IMR-90 (cell line): ENCODE results near the gene ZNF236. TPM values are rescaled to one million over a fixed set of nuclear protein-coding genes. Genes with fewer than 3 reads are reported as not detected.

ENCODE experiments used
- ATAC-seq: fragments of 200-7000 bp; cut with Tn5 transposase; 2 replicates; pipeline ENCODE4 v1.9.1; 2020; ENCODE audit warnings: low read depth, mild to moderate bottlenecking, moderate library complexity
- BruUV-seq: library from RNA; stranded (reverse); fragments of 400-500 nt; replicated peaks from 2 replicates; lab custom pipeline; 2021; lab: Mats Ljungman, UMichigan
- CTCF ChIA-PET: fragments of 300-600 bp; formaldehyde crosslinking; extraction: SDS; loops from one replicate; lab custom pipeline; 2021; ENCODE audit warnings: antibody characterized with exemption; lab: Yijun Ruan, JAX
- POLR2A ChIA-PET: fragments of 300-600 bp; sonication (Branson Sonifier 250); formaldehyde crosslinking; loops from one replicate; lab custom pipeline; 2022; ENCODE audit warnings: antibody characterized with exemption; ENCODE audit not compliant: unreplicated experiment; lab: Charles Lee
- DNase-seq: peaks from one replicate; pipeline ENCODE4 v3.0.0; 2013
- H2AFZ ChIP-seq: replicated peaks from 2 replicates; pipeline ENCODE3; 2013; ENCODE audit warnings: low read length, mild to moderate bottlenecking; ENCODE audit not compliant: poor library complexity
- H2AK5ac ChIP-seq: 2 replicates; pipeline ENCODE4 v1.6.1; 2013; ENCODE audit warnings: low read depth, low read length, inconsistent platforms
- H2AK9ac ChIP-seq: replicated peaks from 2 replicates; pipeline ENCODE3; 2013; ENCODE audit warnings: mild to moderate bottlenecking, low read depth, low read length, moderate library complexity; ENCODE audit not compliant: poor library complexity
- H2BK120ac ChIP-seq: 2 replicates; pipeline ENCODE4 v1.6.1; 2013; ENCODE audit warnings: low read depth, low read length, inconsistent platforms
- H2BK15ac ChIP-seq: 3 replicates; pipeline ENCODE4 v1.6.1; 2013; ENCODE audit warnings: low read depth, low read length, inconsistent platforms
- H2BK20ac ChIP-seq: 2 replicates; pipeline ENCODE4 v1.6.1; 2013; ENCODE audit warnings: low read depth, mild to moderate bottlenecking, inconsistent platforms, low read length, moderate library complexity
- H2BK5ac ChIP-seq: 2 replicates; pipeline ENCODE4 v1.6.1; 2013; ENCODE audit warnings: mild to moderate bottlenecking, low read depth, low read length, inconsistent platforms; ENCODE audit not compliant: poor library complexity, severe bottlenecking
- H3K14ac ChIP-seq: replicated peaks from 2 replicates; pipeline ENCODE4 v1.6.1; 2013; ENCODE audit warnings: low read depth, low read length, inconsistent platforms
- H3K18ac ChIP-seq: 2 replicates; pipeline ENCODE4 v1.6.1; 2013; ENCODE audit warnings: low read depth, low read length, control low read depth
- H3K23ac ChIP-seq: 2 replicates; pipeline ENCODE4 v1.6.1; 2013; ENCODE audit warnings: low read depth, low read length, inconsistent platforms
- H3K27ac ChIP-seq: 2 replicates; pipeline ENCODE4 v1.5.1; 2013; ENCODE audit warnings: mild to moderate bottlenecking, control low read depth, low read length; ENCODE audit not compliant: insufficient read depth
- H3K27me3 ChIP-seq: 2 replicates; pipeline ENCODE4 v1.6.1; 2013; ENCODE audit warnings: low read length; ENCODE audit not compliant: control insufficient read depth, insufficient read depth
- H3K36me3 ChIP-seq: 2 replicates; pipeline ENCODE4 v1.6.1; 2013; ENCODE audit warnings: low read length, mixed read lengths; ENCODE audit not compliant: control insufficient read depth, insufficient read depth
- H3K4ac ChIP-seq: 2 replicates; pipeline ENCODE4 v1.6.1; 2013; ENCODE audit warnings: low read depth, low read length, inconsistent platforms
- H3K4me1 ChIP-seq: 2 replicates; pipeline ENCODE4 v1.6.1; 2013; ENCODE audit warnings: low read length, mixed read lengths; ENCODE audit not compliant: control insufficient read depth, insufficient read depth
- H3K4me2 ChIP-seq: 2 replicates; pipeline ENCODE4 v1.6.1; 2013; ENCODE audit warnings: low read depth, mild to moderate bottlenecking, control low read depth, low read length, moderate library complexity
- H3K4me3 ChIP-seq: 2 replicates; pipeline ENCODE4 v1.5.1; 2013; ENCODE audit warnings: low read depth, mild to moderate bottlenecking, control low read depth, low read length, moderate library complexity; ENCODE audit not compliant: insufficient read depth
- H3K56ac ChIP-seq: 2 replicates; pipeline ENCODE4 v1.6.1; 2013; ENCODE audit warnings: low read length, inconsistent platforms; ENCODE audit not compliant: insufficient read depth; ENCODE audit errors: extremely low read depth
- H3K79me1 ChIP-seq, 2 experiments: 2 replicates each; pipeline ENCODE4 v1.6.1; 2013; ENCODE audit warnings: low read length in 2 of 2, inconsistent platforms in 1 of 2, low read depth in 1 of 2
- H3K9ac ChIP-seq: 2 replicates; pipeline ENCODE4 v1.6.1; 2013; ENCODE audit warnings: low read depth, low read length, control low read depth
- H3K9me1 ChIP-seq: 2 replicates; pipeline ENCODE4 v1.6.1; 2013; ENCODE audit warnings: low read length, inconsistent platforms; ENCODE audit not compliant: insufficient read depth
- H3K9me3 ChIP-seq: 2 replicates; pipeline ENCODE4 v1.6.1; 2013; ENCODE audit warnings: low read length; ENCODE audit not compliant: control insufficient read depth, insufficient read depth
- H4K20me1 ChIP-seq: 2 replicates; pipeline ENCODE4 v1.6.1; 2013; ENCODE audit warnings: low read length, inconsistent platforms; ENCODE audit not compliant: insufficient read depth
- H4K5ac ChIP-seq: 2 replicates; pipeline ENCODE4 v1.6.1; 2013; ENCODE audit warnings: mild to moderate bottlenecking, low read depth, low read length, control low read depth
- H4K8ac ChIP-seq, 2 experiments: 2 replicates each; pipeline ENCODE4 v1.6.1; 2013; ENCODE audit warnings: low read depth in 2 of 2, low read length in 2 of 2, control low read depth in 1 of 2, inconsistent platforms in 1 of 2
- H4K91ac ChIP-seq: 2 replicates; pipeline ENCODE4 v1.6.1; 2013; ENCODE audit warnings: low read depth, low read length, inconsistent platforms; ENCODE audit not compliant: insufficient read depth
- CHD1 ChIP-seq: IDR thresholded peaks from 2 replicates; pipeline ENCODE4 v1.6.1; 2012; ENCODE audit warnings: low read depth, low read length, improper control_type of control experiment
- MAFK ChIP-seq: IDR thresholded peaks from 2 replicates; pipeline ENCODE4 v1.6.1; 2012; ENCODE audit warnings: low read depth, low read length, improper control_type of control experiment
- RCOR1 ChIP-seq: IDR thresholded peaks from 2 replicates; pipeline ENCODE4 v1.6.1; 2012; ENCODE audit warnings: mild to moderate bottlenecking, low read length, improper control_type of control experiment; ENCODE audit not compliant: insufficient replicate concordance
- WGBS, 2 experiments: methylation state at CpG; one replicate each; pipeline versions ENCODE4 v1.1.5 to v1.1.7; 2013; ENCODE audit warnings: missing lambda C conversion rate in 2 of 2; ENCODE audit not compliant: insufficient read length in 1 of 2; ENCODE audit errors: extremely low coverage in 2 of 2; 5-methylcytosine and 5-hydroxymethylcytosine counted together
- dilution Hi-C: fragments of 300-500 bp; cut with HindIII; formaldehyde crosslinking; loops from one replicate; pipeline ENCODE4 v1.14.3; 2018; ENCODE audit warnings: low sequenced_read_pairs; ENCODE audit not compliant: unreplicated experiment
- in situ Hi-C: fragments of 300-500 bp; cut with MboI; formaldehyde crosslinking; loops from 3 replicates; pipeline ENCODE4 v1.14.3; 2019; ENCODE audit warnings: low sequenced_read_pairs, inconsistent platforms, mixed read lengths
- intact Hi-C: fragments of 100-400 bp; cut with micrococcal nuclease; formaldehyde crosslinking; loops from 2 replicates; pipeline ENCODE4 v1.10.0; 2022
- polyA plus RNA-seq, 3 experiments: library from polyadenylated mRNA; depleted of rRNA; stranded (reverse); fragments of >200 nt; gene quantifications; 2 replicates each; pipeline ENCODE4 v1.2.3, GENCODE V29; 2012; ENCODE audit warnings: low replicate concordance in 1 of 3
- total RNA-seq: library from RNA; depleted of rRNA; stranded (reverse); fragments of >200 nt; gene quantifications from 2 replicates; pipeline ENCODE4 v1.2.3, GENCODE V29; 2012
- TF ChIP-seq, protein P1 (sequence below): fragments of 150-350 bp; IDR thresholded peaks from 2 replicates; pipeline ENCODE4 v1.6.1; 2016; ENCODE audit warnings: low read depth, mild to moderate bottlenecking, low read length, moderate library complexity, borderline replicate concordance

Gene ZNF236
- total and polyA plus RNA-seq, 2 of the 4 experiments (the other 2 are of a cell fraction) = 3.6 to 9.7 TPM

DNA sequence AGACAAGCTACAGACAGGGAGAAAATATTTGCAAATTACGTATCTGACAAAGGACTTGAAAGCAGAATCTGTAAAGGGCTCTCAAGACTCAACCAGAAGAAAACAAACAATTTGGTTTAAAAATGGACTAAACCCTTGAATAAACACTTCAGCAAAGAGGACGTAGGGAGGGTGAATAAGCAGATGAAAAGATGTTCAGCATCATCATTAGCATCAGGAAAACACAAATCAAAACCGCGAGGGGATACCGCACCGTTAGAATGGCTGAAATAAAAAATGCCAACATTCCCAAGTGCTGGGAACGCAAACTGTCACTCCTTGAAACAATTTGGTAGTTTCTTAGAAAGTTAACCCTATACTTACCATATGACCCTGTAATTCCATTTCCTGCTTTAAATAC, 173.5 kb downstream of the ZNF236 start:
- Histone ChIP-seq H2BK20ac (no peak overlapping the region), H3K9me3 (no peaks in the 10 kb centered on the region), H3K4me3 (no peak overlapping the region), H3K36me3 (no peaks in the 10 kb centered on the region), H3K27ac (no peak overlapping the region), H3K23ac (no peak overlapping the region), H4K91ac (no peak overlapping the region), H3K56ac (no peak overlapping the region), H3K9ac (no peak overlapping the region), H4K5ac (no peak overlapping the region), H3K4me1 (no peaks in the 10 kb centered on the region), H3K9me1 (no peaks in the 10 kb centered on the region), H2BK5ac (no peak overlapping the region), H3K4me2 (no peak overlapping the region), H2AK9ac (no peak overlapping the region), H4K8ac (no peak overlapping the region), H2AK5ac (no peak overlapping the region), H4K20me1 (no peaks in the 10 kb centered on the region), H2AFZ (no peak overlapping the region), H3K27me3 (peaks cover 6% of the 10 kb centered on the region), H3K14ac (no peak overlapping the region), H3K18ac (no peak overlapping the region), H3K4ac (no peak overlapping the region), H2BK120ac (no peak overlapping the region), H3K79me1 (no peaks in the 10 kb centered on the region), H2BK15ac (no peak overlapping the region)
- TF ChIP-seq RCOR1 (no peak), CHD1 (no peak), MAFK (no peak)
- TF ChIP-seq, protein P1, sequence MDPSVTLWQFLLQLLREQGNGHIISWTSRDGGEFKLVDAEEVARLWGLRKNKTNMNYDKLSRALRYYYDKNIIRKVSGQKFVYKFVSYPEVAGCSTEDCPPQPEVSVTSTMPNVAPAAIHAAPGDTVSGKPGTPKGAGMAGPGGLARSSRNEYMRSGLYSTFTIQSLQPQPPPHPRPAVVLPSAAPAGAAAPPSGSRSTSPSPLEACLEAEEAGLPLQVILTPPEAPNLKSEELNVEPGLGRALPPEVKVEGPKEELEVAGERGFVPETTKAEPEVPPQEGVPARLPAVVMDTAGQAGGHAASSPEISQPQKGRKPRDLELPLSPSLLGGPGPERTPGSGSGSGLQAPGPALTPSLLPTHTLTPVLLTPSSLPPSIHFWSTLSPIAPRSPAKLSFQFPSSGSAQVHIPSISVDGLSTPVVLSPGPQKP = no peak
- intact Hi-C loops = no loop called here
- BruUV-seq = no TSS peak
- ChIA-PET CTCF (interaction anchor here (0.9 to 2.4 kb wide), 2 partner anchors 18 to 216 kb away, joined by 3 to 12 read pairs; no protein-coding TSS in a partner anchor), POLR2A (no interaction called here)
- DNase-seq (no peak), ATAC-seq (no peak)
- in situ Hi-C loops = no loop called here
- dilution Hi-C loops = no loop called here
- no CpG with 5 or more reads among the region's 7 CpGs for WGBS, 2 experiments
